Retinal pigment epithelial cell (primary cell): ENCODE results near the gene PTPRD.
"Not testable (repeated sequence)": the region's sequence is repeated elsewhere in the genome, so short reads cannot be mapped to it uniquely, and the experiment has no call there.

Experiments used
- DNase-seq: peaks from one replicate; pipeline ENCODE4 v3.0.0-alpha.2; 2010; ENCODE audit warnings: low read depth
- H3K4me3 ChIP-seq: 2 replicates; pipeline ENCODE4 v1.5.1; 2011; ENCODE audit warnings: mild to moderate bottlenecking, low read length, control low read depth, moderate library complexity
- CTCF ChIP-seq: conservative IDR thresholded peaks from 2 replicates; pipeline ENCODE4 v1.5.1; 2011; ENCODE audit warnings: low read depth, low read length, control low read depth, inconsistent platforms

Gene PTPRD

GRCh38 chr9:8943392-8943791 is 1669.4 kb downstream of the PTPRD start:
- DNase-seq = no peak
- H3K4me3 ChIP-seq = no peak overlapping the region
- TF ChIP-seq CTCF = no peak

DNA sequence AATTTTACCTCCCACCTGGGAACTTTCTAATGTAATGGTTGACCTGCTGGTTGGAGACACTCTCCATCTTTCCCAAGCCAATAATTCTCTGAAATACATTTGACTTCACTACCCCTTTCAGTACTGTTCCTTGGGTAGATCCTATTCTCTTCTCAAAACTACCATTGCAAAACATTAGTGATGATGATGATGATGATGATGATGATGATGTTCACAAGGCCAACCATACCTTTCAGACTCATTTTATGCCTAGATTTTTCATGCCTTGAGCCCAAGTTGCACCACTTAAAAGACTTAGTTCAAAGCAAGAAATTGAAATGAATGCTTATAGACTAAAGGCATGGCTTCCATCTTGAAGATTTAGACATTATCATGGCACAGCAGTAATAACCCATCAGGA is 1672.2 kb downstream of the PTPRD start:
- no peak for TF ChIP-seq CTCF
- DNase-seq = no peak
- no peak overlapping the region for H3K4me3 ChIP-seq

- no peak for TF ChIP-seq CTCF
- DNase-seq = no peak
- no peak overlapping the region for H3K4me3 ChIP-seq
Measured at GRCh38 chr9:8926461-8926860, 1686.3 kb downstream of the PTPRD start.

DNA sequence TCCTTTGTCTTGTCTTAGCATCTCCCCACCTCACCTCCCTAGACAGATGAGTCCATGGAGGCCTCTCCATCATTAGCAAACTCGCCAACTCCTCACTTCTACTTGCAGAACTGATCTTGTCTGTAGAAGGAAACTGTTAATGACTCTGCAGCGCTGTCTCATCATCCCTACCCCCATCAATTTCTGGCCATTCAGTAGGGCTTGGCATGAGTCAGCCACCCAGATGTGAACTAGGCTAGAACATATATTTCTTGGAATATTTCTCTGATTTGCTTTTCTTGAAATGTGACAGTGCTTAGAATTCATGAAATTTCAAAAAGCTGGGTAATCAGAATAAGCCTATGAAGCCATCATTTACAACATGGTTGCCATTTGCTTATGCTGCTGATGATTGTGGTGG is 1688.2 kb downstream of the PTPRD start:
- no peak for TF ChIP-seq CTCF
- no peak overlapping the region for H3K4me3 ChIP-seq
- no peak for DNase-seq

DNA sequence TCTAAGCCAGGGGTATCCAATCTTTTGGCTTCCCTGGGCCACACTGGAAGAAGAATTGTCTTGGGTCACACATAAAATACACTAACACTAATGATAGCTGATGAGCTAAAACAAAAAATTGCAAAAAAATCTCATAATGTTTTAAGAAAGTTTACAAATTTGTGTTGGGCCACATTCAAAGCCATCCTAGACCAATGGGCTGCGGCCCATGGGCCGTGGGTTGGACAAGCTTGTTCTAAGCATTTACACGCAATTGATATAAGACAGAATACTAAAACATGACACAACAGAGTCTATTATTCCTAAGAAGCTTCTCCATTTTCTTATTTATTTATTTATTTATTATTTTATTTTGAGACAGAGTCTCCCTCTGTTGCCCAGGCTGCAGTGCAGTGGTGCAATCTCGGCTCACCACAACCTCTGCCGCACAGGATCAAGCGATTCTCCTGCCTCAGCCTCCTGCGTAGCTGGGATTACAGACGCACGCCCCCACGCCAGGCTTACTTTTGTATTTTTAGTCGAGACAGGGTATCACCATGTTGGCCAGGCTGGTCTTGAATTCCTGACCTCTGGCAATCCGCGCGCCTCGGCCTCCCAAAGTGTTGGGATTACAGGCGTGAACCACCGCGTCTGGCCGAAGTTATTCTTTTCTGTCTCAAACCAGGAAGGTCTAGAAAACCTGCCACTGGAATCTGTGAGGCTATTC is 1692.2 kb downstream of the PTPRD start:
- not testable (repeated sequence) for DNase-seq, H3K4me3 ChIP-seq

DNA sequence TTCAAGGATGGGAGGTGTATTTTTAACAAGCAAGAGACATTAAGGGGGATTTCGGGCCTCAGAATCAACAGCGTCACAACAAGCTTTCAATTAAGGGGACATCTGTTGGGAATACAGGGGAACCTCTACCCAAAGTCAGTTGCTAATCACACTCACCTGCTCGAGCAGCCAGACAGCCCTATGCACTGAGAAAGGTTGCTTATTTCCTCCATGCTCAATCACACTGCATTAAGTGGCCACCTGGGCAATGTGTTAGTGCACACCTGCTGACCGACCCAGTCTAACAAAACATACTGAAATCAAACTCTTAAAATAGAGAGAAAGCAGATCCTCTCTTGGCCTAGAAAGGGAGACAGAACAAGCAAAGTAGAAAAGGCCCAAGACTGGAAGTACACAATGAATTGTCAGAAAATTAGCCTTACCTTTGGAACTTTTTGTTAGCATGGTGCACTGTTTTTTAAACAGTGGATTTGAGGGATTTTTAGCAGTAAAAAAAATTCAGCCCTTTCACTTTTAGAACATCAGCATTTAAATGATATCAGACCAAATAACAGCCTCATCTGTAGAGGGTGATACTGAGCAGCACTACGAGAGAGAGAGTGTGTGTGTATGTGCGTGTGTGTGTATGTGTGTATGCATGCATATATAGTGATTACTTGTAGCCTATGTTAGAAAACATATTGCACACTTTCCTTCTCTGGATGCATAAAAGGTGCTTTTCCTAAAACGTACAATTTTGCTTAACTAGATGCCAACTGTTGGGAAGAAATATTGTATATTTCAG is 1694.7 kb downstream of the PTPRD start:
- DNase-seq = no peak
- no peak overlapping the region for H3K4me3 ChIP-seq
- no peak for TF ChIP-seq CTCF

GRCh38 chr9:8916771-8917170 is 1696.0 kb downstream of the PTPRD start:
- no peak overlapping the region for H3K4me3 ChIP-seq
- no peak for TF ChIP-seq CTCF
- no peak for DNase-seq
